ENCODE results near the gene EPHA5.

- TF ChIP-seq CTCF (IDR thresholded peaks at IDR 0.05) (no peak), POLR2A (IDR thresholded peaks at IDR 0.05) (no peak)
Measured at GRCh38 chr4:65646136-65646535, 24.2 kb downstream of the EPHA5 start.
